GM12878 (cell line): ENCODE measurements around the gene TP63. TPM values are rescaled to one million over a fixed set of nuclear protein-coding genes. Genes with fewer than 3 reads are reported as not detected.

ENCODE experiments used
- ATAC-seq: fragments of 200-7000 bp; cut with Tn5 transposase; 3 replicates; pipeline ENCODE4 v1.9.1; 2020; ENCODE audit warnings: mild to moderate bottlenecking, moderate library complexity
- BruUV-seq: library from RNA; stranded (reverse); fragments of 400-500 nt; replicated peaks from 2 replicates; lab custom pipeline; 2021; lab: Mats Ljungman, UMichigan
- CTCF ChIA-PET: fragments of 300-600 bp; sonication (Branson Sonifier 250); formaldehyde crosslinking; extraction: SDS; loops from one replicate; lab custom pipeline; 2021; ENCODE audit warnings: inconsistent platforms; lab: Yijun Ruan, JAX
- POLR2A ChIA-PET: fragments of 350-600 bp; formaldehyde crosslinking; extraction: SDS; loops from one replicate; lab custom pipeline; 2021; ENCODE audit warnings: inconsistent platforms; lab: Charles Lee
- RAD21 ChIA-PET: fragments of 300-600 bp; sonication (Branson Sonifier 250); formaldehyde crosslinking; loops from one replicate; lab custom pipeline; 2023; ENCODE audit warnings: antibody characterized with exemption; ENCODE audit not compliant: unreplicated experiment; lab: Charles Lee
- SMC1A ChIA-PET: fragments of 300-600 bp; sonication (Branson Sonifier 250); formaldehyde crosslinking; loops from one replicate; lab custom pipeline; 2023; ENCODE audit not compliant: unreplicated experiment, uncharacterized antibody; lab: Charles Lee
- DNase-seq: peaks from one replicate; pipeline ENCODE4 v3.0.0-alpha.2; 2011; ENCODE audit warnings: low read depth, low spot score
- FAIRE-seq: peaks from 3 replicates; lab custom pipeline; 2011; peaks lifted over from hg19 to GRCh38; lab: Jason Lieb, UNC
- H2AFZ ChIP-seq: 2 replicates; pipeline ENCODE4 v1.6.0; 2011; ENCODE audit warnings: low read depth, low read length, control low read depth; ENCODE audit not compliant: control insufficient read depth
- H3K27ac ChIP-seq: 2 replicates; pipeline ENCODE4 v1.5.1; 2011; ENCODE audit warnings: control low read depth; ENCODE audit not compliant: control insufficient read depth, insufficient read depth
- H3K27me3 ChIP-seq, 2 experiments: replicated peaks in 1 of 2; 2 replicates each; pipeline versions ENCODE4 v1.6.0 to v1.6.1; 2011; ENCODE audit warnings: low read length in 1 of 2; ENCODE audit not compliant: control insufficient read depth in 2 of 2, insufficient read depth in 2 of 2
- H3K36me3 ChIP-seq, 2 experiments: 2 replicates each; pipeline ENCODE4 v1.5.1; 2011; ENCODE audit warnings: low read length in 1 of 2; ENCODE audit not compliant: control insufficient read depth in 2 of 2, insufficient read depth in 2 of 2
- H3K4me1 ChIP-seq: 2 replicates; pipeline ENCODE4 v1.6.1; 2011; ENCODE audit warnings: mild to moderate bottlenecking, low read length, moderate library complexity, mixed read lengths; ENCODE audit not compliant: control insufficient read depth, insufficient read depth
- H3K4me2 ChIP-seq: 2 replicates; pipeline ENCODE4 v1.6.0; 2011; ENCODE audit warnings: control low read depth; ENCODE audit not compliant: control insufficient read depth, insufficient read depth
- H3K4me3 ChIP-seq: fragments of 200-600 bp; sonication (generic); 2 replicates; pipeline ENCODE4 v1.5.1; 2016
- H3K79me2 ChIP-seq: 2 replicates; pipeline ENCODE4 v1.6.0; 2011; ENCODE audit warnings: low read length; ENCODE audit not compliant: control insufficient read depth, insufficient read depth
- H3K9ac ChIP-seq: 2 replicates; pipeline ENCODE4 v1.8.0; 2011; ENCODE audit warnings: low read length, control low read depth, mixed read lengths; ENCODE audit not compliant: control insufficient read depth, insufficient read depth
- H3K9me3 ChIP-seq: replicated peaks from 3 replicates; pipeline ENCODE4 v1.5.1; 2011; ENCODE audit warnings: mild to moderate bottlenecking, low read length; ENCODE audit not compliant: control insufficient read depth, insufficient read depth
- H4K20me1 ChIP-seq: 2 replicates; pipeline ENCODE4 v1.6.0; 2011; ENCODE audit not compliant: control insufficient read depth, insufficient read depth
- DPF2 ChIP-seq: fragments of 450-650 bp; IDR thresholded peaks from 2 replicates; pipeline ENCODE4 v1.6.1; 2017; ENCODE audit warnings: mild to moderate bottlenecking
- ELK1 ChIP-seq: IDR thresholded peaks from 2 replicates; pipeline ENCODE4 v1.6.1; 2012; ENCODE audit warnings: low read depth, low read length, improper control_type of control experiment
- IRF4 ChIP-seq: IDR thresholded peaks from 2 replicates; pipeline ENCODE4 v1.6.1; 2011; ENCODE audit warnings: low read depth, low read length
- NFXL1 ChIP-seq: fragments of 450-650 bp; IDR thresholded peaks from 2 replicates; pipeline ENCODE4 v1.6.1; 2017; ENCODE audit warnings: antibody characterized with exemption, mild to moderate bottlenecking, borderline replicate concordance
- NR2C1 ChIP-seq: fragments of 450-650 bp; IDR thresholded peaks from 2 replicates; pipeline ENCODE4 v1.6.1; 2017; ENCODE audit warnings: antibody characterized with exemption, mild to moderate bottlenecking, moderate library complexity
- NR2F1 ChIP-seq: fragments of 450-650 bp; conservative IDR thresholded peaks from 2 replicates; pipeline ENCODE4 v1.6.1; 2017; ENCODE audit warnings: mild to moderate bottlenecking
- RBBP5 ChIP-seq: fragments of 200-600 bp; sonication (generic); conservative IDR thresholded peaks from 2 replicates; pipeline ENCODE4 v1.6.1; 2016
- SIX5 ChIP-seq: IDR thresholded peaks from 2 replicates; pipeline ENCODE4 v1.6.1; 2011; ENCODE audit warnings: mild to moderate bottlenecking, low read depth, low read length, moderate library complexity; ENCODE audit not compliant: severe bottlenecking
- SMAD1 ChIP-seq: fragments of 450-650 bp; IDR thresholded peaks from 2 replicates; pipeline ENCODE4 v1.6.1; 2018; ENCODE audit warnings: mild to moderate bottlenecking, low read depth; ENCODE audit not compliant: partially characterized antibody
- SREBF1 ChIP-seq: IDR thresholded peaks from 2 replicates; pipeline ENCODE4 v1.6.1; 2012; ENCODE audit warnings: mild to moderate bottlenecking, low read length
- TAF1 ChIP-seq: IDR thresholded peaks from 2 replicates; pipeline ENCODE4 v1.6.1; 2011; ENCODE audit warnings: mild to moderate bottlenecking, low read depth, low read length, borderline replicate concordance
- USF2 ChIP-seq: IDR thresholded peaks from 2 replicates; pipeline ENCODE4 v1.6.1; 2011; ENCODE audit warnings: low read depth, low read length, improper control_type of control experiment, borderline replicate concordance
- ZNF274 ChIP-seq: IDR thresholded peaks from one replicate; pipeline ENCODE4 v1.8.0; 2011; ENCODE audit not compliant: insufficient read length, insufficient read depth
- ZNF384 ChIP-seq: IDR thresholded peaks from 2 replicates; pipeline ENCODE4 v1.6.1; 2012; ENCODE audit warnings: low read depth, mild to moderate bottlenecking, low read length, improper control_type of control experiment, borderline replicate concordance
- whole genome bisulfite sequencing: methylation state at CpG from one replicate; pipeline ENCODE4 v1.1.6; 2016; ENCODE audit warnings: low lambda C conversion rate; ENCODE audit not compliant: insufficient replicate concordance, insufficient coverage; ENCODE audit errors: missing lambda C conversion rate; 5-methylcytosine and 5-hydroxymethylcytosine counted together
- in situ Hi-C: fragments of 300-500 bp; cut with MboI; formaldehyde crosslinking; loops from 9 replicates; pipeline ENCODE4 v1.14.3; 2018; ENCODE audit warnings: mixed read lengths
- intact Hi-C: fragments of 100-400 bp; cut with micrococcal nuclease; formaldehyde crosslinking; loops from one replicate; pipeline ENCODE4 v1.14.2; 2022; ENCODE audit not compliant: unreplicated experiment
- polyA plus RNA-seq, 11 experiments: library from polyadenylated mRNA; depleted of rRNA in 4 of 11; unstranded in 6 of 11; stranded (reverse) in 5 of 11; fragments of >200 nt; fragmentation: Nextera tagmentation in 4 of 11; fragmentation: Illumina TruSeq in 1 of 11; extraction: Ambion mirVana in 4 of 11; extraction: Trizol in 1 of 11; gene quantifications; 1 replicate in 1 of 11; 2 replicates in 10 of 11; pipeline versions ENCODE4 v1.2.1 to v1.2.3, GENCODE V29; 2011 to 2016; ENCODE audit warnings: inconsistent platforms in 2 of 11, missing spikeins in 2 of 11, low read depth in 1 of 11
- total RNA-seq, 4 experiments: library from RNA; depleted of rRNA in 3 of 4; stranded (reverse); fragments of >200 nt in 3 of 4; fragmentation: Illumina TruSeq in 1 of 4; extraction: Trizol in 1 of 4; gene quantifications; 2 replicates each; pipeline versions ENCODE4 v1.2.1 to v1.2.3, GENCODE V29; 2013 to 2021

Gene TP63
- total and polyA plus RNA-seq, 10 of the 15 experiments (the other 5 are each of a cell fraction or from before 2014, with no cell fraction given): 1.4 to 10.8 (median 6.2) TPM

- TF ChIP-seq USF2: no peak
- no peak for TF ChIP-seq ELK1
- no peak for TF ChIP-seq NR2C1
- no peak for TF ChIP-seq IRF4
- no peak for TF ChIP-seq SIX5
- no peak for TF ChIP-seq TAF1
- TF ChIP-seq DPF2: no peak
- TF ChIP-seq, all 136 proteins: peak for 0
Measured at GRCh38 chr3:189698811-189699210, 67.6 kb downstream of the TP63 start (continued).

- TF ChIP-seq ZNF274 (no peak), ZNF384 (no peak), NR2F1 (no peak), SMAD1 (no peak), RBBP5 (no peak), SREBF1 (no peak), NFXL1 (no peak)
- Histone ChIP-seq H3K4me3 (no peak overlapping the region), H3K4me1 (no peaks in the 10 kb centered on the region), H4K20me1 (no peaks in the 10 kb centered on the region), H3K27ac (no peak overlapping the region), H3K27me3 (no peaks in the 10 kb centered on the region), H2AFZ (no peak overlapping the region), H3K36me3 (no peaks in the 10 kb centered on the region), H3K9me3 (no peaks in the 10 kb centered on the region; the same call in 2 of the 3 replicates), H3K9ac (no peak overlapping the region), H3K79me2 (no peaks in the 10 kb centered on the region), H3K4me2 (no peak overlapping the region)
- BruUV-seq: no TSS peak
- 97% methylated on average over 1 of the region's 1 CpG for WGBS
- POLR2A ChIA-PET: interaction anchor here (1.5 kb wide), 1 partner anchor 9 kb away, joined by 5 read pairs; no protein-coding TSS in a partner anchor
- FAIRE-seq: no peak
- intact Hi-C loops: no loop called here
- SMC1A ChIA-PET: interaction anchor here (0.7 to 2.1 kb wide), 10 partner anchors 8 to 203 kb away, joined by 3 to 9 read pairs (median 4); no protein-coding TSS in a partner anchor
- RAD21 ChIA-PET: no interaction called here
- no peak for DNase-seq
- CTCF ChIA-PET: interaction anchor here (1.0 to 4.3 kb wide), 4 partner anchors 11 to 427 kb away, joined by 3 to 19 read pairs (median 4); no protein-coding TSS in a partner anchor
- in situ Hi-C loops: no loop called here
- no peak for ATAC-seq
Measured at GRCh38 chr3:189699885-189700284, 68.7 kb downstream of the TP63 start.
